Superior temporal gyrus (tissue), 1 donor: ENCODE data around the gene INSL3.
"Not testable (repeated sequence)": the region's sequence is repeated elsewhere in the genome, so short reads cannot be mapped to it uniquely, and the experiment has no call there.

Experiments
- DNase-seq: peaks from one replicate; pipeline ENCODE4 v3.0.0-alpha.2; 2016; ENCODE audit errors: extremely low spot score

The INSL3 gene

DNA sequence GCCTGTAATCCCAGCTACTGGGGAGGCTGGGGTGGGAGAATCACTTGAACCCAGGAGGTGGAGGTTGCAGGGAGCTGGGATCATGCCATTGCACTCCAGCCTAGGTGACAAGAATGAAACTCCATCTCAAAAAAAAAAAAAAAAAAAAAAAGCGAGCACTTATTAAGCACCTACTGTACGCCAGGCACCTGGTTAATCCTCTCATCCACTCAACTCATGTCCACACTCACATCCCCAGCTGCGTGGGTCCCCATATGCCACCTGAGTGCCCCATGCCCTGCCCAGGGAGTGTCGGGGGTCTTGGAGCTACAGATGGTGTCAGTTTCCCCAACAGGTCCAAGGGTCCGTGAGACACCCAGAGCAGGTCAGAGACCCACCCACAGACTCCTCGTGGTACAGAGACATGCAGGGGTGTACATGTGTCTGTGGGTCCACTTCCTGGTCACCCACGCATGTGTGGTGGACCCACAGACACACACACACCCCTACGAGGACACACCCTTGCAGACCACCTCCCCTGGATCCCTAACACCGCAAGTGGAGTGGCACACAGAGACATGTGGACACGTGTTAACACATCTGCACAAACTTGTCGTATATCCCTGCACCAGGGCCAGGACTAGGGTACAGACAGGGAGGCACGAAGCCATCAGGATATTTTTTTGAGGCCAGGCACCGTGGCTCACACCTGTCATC lies 3.5 kb downstream of the INSL3 start:
- DNase-seq = no peak

DNA sequence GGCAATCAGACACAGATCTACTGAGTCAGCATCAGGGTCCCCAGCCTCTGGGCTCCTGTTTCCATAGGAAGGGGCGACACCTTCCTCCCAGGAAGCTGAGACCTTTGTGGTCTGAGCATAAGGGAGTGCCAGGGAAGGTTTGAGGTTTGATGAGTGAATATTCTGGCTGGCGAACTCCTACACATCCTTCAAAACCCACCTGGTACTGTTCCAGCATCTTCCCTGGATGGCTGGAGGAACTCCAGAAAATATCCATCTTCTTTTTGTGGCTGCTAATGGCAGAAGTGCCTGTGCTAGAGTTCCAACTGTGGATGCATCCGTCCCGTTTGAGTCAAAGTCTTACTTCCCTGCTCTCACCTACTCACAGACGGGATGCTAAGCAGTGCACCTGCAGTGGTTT lies 9.2 kb downstream of the INSL3 start:
- no peak for DNase-seq

DNA sequence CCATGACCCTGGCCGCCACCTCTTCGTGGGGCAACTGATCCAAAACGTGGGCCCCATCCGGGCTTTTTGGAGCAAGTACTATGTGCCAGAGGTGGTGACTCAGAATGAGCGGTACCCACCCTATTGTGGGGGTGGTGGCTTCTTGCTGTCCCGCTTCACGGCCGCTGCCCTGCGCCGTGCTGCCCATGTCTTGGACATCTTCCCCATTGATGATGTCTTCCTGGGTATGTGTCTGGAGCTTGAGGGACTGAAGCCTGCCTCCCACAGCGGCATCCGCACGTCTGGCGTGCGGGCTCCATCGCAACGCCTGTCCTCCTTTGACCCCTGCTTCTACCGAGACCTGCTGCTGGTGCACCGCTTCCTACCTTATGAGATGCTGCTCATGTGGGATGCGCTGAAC lies 9.6 kb downstream of the INSL3 start:
- DNase-seq = no peak

DNA sequence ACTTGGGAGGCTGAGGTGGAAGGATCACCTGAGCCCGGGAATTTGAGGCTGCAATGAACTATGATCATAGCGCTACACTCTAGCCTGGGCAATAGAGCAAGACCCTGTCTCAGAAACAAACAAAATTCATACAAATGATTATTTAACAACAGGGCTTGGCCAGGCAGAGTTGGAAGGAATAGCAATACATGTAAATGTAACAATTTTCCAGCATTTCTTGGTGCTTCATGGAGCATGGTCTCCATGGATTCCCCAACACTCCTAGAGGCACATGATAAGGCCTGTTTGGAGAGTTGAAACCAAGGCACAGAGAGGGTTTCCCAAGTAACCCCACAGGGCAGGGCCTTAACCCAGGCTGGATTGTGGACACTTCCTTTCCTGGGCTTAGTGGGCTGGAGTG lies 10.2 kb downstream of the INSL3 start:
- no peak for DNase-seq

DNA sequence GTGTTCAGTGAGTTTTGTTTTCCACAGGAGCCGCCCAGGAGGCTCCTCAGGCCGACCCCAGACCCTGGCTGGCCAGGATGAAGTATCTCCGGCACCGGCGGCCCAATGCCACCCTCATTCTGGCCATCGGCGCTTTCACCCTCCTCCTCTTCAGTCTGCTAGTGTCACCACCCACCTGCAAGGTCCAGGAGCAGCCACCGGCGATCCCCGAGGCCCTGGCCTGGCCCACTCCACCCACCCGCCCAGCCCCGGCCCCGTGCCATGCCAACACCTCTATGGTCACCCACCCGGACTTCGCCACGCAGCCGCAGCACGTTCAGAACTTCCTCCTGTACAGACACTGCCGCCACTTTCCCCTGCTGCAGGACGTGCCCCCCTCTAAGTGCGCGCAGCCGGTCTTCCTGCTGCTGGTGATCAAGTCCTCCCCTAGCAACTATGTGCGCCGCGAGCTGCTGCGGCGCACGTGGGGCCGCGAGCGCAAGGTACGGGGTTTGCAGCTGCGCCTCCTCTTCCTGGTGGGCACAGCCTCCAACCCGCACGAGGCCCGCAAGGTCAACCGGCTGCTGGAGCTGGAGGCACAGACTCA lies 13.5 kb downstream of the INSL3 start:
- DNase-seq = no peak

DNA sequence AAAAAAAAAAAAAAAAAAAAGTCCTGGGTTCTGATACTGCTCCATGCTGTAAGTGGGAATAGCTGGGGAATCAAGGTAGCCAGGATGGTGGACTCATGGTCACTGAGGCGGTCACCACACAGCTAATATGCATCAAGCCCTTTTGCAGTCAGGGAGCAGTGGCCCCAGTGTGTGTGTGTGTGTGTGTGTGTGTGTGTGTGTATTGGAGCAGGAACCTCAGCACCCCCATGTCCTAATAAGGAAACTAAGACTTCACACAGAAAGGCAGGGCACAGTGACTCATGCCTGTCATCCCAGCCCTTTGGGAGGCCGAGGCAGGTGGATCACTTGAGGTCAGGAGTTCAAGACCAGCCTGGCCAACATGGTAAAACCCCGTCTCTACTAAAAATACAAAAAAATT lies 14.4 kb downstream of the INSL3 start:
- no peak for DNase-seq

DNA sequence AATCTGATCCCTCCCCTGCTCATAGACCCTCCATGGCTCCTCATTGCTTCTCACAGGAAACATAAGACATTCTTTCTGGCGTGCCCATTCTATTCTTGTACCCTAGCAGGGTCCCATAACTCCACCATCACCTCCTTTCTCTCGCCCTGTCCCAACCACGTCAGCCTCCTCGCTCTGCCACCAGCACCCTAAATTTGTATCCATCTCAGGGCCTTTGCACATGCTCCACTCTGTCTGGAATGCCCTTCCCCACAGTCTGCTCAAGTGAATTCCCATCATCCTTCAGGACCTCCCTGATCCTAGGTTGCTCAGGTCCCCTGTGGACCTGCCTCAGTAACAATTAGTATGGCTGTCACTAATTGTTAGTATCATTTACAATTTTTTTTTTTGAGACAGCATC lies 15.9 kb downstream of the INSL3 start:
- DNase-seq = no peak

DNA sequence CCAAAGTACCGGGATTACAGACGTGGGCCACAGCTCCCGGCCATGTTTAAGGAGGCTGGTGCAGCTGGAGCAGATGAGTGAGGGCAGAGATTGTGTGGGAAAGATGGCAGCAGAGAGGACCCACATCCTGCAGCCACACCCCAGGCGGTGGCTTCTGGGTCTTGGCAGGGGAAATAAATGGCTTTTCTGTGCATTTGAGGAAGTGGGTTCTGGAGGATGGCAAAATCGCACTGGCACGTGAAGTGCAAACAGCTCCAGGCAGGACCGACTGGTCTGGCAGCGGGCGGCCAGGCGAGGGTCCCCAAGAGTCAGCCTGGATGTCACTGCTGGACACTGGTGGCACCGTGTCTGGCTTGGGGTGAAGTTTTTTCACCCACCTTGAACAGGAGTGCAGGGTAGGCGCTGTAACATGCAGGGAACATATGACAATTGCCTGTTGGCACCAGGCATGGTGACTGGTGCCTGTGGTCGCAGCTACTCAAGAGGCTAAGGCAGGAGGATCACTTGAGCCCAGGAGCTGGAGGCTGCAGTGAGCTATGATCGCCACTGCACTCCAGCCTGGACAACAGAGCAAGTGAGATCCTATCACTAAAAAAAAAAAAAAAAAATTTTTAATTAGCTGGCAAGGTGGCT lies 17.9 kb downstream of the INSL3 start:
- no peak for DNase-seq

DNA sequence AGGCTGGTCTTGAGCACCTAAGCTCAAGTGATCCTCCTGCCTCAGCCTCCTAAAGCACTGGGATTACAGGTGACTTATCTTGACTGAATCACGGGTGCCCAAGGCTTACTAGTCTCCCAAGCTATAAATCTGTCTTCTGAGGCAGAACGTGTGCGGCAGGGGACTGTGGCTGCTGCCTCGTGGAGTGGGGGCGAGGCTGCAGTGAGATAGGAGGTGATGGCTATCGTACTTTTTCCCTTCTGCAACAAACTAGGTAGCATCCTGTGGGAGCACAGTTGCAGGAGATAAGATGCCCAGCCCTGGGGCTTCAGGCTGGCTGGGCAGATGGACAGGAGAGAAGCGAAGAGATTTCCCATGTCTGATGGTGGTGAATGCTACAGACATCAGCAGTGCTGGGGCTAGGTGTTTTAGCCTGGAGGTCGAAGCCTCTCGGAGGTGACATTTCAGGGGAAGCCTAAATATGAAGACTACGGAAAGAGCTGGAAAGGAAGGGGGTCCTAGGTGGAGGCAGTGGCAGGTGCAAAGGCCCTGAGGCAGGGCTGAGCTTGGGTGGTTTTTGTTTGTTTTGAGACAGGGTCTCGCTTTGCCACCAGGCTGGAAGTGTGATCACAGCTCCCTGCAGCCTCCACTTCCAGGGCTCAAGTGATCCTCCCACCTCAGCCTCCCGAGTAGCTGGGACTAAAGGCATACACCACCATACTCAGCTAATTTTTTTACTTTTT lies 19.0 kb downstream of the INSL3 start:
- no peak for DNase-seq

DNA sequence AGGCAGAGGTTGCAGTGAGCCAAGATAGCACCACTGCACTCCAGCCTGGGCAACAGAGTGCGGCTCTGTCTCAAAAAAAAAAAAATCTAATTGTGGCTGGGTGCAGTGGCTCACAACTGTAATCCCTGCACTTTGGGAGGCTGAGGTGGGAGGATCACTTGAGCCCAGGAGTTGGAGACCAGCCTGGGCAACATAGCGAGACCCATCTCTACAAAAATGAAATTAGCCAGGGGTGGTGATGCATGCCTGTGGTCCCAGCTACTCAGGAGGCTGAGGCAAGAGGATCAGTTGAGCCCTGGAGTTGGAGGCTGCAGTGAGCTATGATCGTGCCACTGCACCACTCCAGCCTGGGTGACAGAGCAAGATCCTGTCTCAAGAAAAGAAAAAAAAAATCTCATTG lies 22.7 kb downstream of the INSL3 start:
- not testable (repeated sequence) for DNase-seq

DNA sequence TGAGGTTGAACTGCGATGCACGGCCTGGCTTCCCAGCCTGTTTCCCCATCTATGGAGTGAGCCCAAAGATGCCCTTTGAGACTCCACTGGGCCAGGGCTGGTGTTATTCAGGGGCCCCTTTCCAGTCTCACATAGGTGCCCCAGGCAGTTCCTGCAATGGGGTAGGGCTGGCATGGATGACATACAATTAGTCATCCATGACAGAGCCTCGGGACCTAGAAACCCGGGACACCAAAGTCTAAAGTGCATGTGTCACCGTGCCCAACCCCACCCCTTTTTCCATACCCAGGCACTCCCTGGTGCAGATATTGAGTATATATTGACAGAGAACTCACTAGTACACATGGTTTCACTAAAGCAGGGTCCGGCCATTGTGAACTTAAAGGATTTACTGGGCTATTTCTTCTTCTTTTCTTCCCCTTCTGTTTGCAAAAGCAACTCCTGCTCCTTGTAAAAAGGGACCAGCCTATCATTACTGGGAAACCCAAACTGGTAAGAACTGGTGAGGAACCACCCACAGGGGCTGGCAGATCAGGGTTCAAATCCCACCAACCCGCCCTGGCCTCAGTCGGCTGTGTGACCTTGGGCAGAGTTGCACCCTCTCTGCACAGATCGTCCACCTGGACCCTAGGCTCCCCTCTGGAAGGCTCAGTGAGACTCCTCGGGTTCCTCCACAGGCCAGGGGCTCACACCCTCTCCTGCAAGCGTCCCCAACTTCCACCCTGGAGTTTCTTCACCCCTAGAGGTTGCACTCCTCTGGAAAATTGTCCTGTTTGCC lies 23.7 kb downstream of the INSL3 start:
- DNase-seq = no peak

DNA sequence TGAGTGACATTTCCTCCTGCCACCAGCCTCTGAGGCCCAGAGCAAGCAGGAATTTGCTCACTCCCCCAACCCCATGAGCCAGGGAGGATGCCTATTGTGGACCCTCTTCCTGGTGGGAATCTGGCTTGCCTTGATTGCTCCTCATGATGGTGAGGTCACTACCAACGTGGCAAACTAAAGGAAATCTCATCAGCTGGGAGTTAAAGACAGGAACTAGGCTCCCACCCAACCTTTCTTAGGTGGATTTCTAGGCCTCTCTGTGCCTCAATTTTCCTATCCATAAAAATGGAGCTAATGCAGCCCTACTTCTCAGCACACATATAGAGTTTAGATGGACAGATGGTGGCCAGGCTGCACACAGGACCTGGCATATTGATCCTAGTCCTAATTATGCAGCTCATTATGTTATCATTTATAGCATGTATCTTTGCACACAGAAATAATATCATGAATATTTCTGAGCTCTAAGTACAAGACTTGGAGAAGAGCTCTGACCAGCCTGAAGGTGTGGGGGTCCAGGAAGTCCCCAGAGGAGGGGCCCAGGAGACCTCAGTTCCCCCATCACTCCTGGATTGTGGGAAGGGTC lies 24.4 kb downstream of the INSL3 start:
- no peak for DNase-seq

DNA sequence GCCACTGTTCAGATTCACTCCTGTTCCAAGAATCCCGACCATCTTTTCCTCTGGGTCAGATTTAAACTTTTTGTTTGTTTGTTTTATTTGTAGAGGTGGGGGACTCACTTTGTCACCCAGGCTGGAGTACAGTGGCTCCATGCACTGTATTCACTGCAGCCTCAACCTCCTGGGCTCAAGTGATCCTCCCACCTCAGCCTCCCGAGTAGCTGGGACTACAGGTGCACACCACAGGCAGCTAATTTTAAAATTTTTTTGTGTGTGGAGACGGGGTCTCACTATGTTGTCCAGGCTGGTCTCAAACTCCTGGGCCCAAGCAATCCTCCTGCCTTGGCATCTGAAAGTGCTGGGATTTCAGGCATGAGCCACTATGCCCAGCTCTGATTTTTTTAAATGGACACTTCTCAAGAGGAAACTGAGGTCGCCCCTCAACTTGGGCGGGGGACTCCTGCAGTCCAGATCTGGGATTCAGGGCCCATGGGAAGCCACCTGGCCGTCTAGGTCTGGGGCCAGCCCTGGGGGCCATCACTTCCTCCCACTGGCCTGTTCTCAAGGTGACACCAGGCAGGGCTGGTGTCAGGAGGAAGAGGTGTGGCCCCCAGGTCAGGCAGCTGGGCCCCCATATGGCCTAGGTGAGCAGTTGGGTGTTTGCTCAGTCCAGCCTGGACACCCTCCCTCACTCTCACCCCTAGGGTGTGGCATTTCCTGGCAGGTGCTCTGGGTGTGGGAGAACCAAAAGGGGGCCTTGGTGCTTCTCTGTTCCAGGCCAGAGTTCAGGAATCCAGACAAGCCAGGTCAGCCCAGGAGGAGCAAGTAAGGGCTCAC lies 25.1 kb downstream of the INSL3 start:
- no peak for DNase-seq

DNA sequence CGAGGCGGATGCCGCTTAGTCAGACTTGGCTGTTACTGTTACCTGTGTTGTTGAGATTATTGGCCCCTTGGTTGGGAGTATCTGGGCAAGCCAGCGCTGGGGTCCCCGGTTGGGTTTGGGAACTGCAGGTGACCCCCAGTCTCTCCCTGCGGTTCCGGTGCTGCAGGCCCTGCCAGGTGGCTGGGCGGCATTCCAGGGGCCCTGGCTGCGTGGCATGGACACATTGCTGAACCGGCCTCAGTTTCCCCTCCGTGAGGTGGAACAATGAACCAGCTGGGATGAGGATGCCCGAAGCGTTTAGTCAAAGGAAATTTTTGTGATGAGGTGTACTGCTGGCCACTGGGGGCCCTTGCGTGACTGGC lies 25.8 kb downstream of the INSL3 start:
- DNase-seq = no peak

DNA sequence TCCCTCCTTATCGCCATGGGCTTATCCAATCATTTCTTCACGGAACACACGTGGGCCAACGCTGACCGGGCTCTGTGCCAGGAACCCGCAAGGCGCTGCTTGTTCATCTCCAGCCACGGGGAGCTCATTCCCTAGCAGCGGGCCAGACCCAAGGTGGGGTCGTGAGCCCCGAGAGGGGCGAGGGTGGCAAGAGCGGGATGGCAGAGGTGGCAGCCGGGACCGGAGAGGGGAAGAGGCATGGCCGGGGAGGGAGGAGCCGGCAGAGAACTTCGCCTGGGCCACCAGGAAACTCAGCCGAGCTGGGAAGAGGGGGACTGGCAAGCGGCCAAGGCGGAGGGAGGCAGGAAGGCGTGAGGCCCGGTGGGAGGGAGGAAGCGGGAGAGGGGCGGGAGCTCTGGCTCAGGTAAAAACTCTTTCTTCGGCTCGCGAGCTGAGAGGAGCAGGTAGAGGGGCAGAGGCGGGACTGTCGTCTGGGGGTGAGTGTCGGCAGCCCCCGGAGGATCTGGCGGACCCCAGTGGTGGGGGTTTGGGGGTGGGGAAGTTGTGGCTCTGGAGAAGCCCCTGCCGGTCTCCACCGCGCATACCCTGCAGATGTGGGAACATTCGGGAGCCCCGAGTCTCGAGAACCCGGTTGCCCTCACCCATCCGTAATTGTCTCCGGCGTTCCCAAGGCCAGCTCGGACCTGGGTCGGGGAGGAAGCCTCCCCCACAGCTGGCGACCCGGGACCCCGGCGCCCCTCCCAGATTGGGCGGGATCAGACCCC lies 26.4 kb downstream of the INSL3 start, which contains the start of gene B3GNT3:
Gene B3GNT3, plus strand, starts transcription at position 408 of the 764 bp plus-strand sequence. CDS start 12,670 bp downstream, outside the sequence.
- no peak for DNase-seq

DNA sequence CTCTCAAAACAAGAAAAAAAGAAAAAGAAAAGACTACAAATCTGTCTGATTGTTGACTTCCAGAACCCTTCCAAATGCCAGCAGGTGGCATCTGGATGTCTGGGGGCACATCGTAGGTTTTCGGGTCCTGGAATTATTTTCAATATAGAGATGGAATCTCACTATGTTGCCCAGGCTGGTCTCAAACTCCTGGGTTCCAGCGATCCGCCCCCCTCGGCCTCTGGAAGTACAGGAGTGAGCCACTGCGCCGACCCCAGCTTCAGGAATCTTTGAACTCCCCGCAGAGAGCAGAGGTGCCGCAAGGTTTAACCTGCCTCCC lies 26.9 kb downstream of the INSL3 start:
- no peak for DNase-seq

DNA sequence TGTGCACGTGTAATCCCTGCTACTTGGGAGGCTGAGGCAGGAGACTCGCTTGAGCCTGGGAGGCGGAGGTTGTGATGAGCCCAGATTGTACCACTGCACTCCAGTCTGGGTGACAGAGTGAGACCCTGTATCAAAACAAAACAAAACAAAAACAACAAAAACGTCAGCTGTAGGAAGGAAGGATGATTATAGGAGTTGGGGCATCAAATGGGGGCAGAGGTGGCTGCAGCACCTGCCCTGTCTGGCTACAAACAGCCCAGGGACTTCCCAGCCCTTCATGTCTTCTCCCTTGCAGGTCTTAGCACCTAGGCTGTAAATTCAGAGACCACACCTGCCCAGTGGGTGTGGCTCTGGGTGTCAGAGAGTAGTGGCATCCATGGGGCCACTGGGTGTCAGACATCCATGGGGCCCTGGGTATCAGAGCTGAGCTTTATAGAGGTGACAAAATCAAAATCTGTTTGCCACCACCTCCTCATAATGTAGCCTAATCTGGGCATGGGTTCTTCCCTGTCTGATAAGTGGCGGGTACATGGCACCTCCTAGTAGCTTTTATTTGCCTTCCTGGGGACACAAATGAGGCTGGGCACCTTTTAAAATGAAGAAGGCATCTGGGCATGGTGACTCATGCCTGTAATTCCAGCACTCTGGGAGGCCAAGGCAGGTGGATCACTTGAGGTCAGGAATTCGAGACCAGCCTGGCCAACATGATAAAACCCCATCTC lies 31.1 kb downstream of the INSL3 start:
- DNase-seq = no peak

DNA sequence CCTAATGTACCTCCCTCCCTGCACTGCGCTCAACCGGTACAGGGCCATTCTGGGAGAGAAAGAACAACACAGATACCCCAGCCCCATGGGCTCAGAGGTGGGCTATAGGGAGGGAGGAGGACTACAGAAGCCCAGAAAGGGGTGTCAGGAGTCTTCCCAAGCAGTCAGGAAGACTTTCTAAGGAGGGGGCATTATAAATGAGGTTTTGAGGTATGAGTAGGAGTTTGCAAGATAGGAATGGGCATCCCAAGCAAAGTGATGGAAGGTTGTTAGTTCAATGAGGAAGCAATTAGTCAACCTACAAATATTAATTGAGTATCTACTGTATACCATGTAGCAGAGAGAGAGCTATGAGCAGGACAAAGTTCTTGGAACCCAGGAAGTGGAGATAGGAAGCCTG lies 32.7 kb downstream of the INSL3 start:
- no peak for DNase-seq

DNA sequence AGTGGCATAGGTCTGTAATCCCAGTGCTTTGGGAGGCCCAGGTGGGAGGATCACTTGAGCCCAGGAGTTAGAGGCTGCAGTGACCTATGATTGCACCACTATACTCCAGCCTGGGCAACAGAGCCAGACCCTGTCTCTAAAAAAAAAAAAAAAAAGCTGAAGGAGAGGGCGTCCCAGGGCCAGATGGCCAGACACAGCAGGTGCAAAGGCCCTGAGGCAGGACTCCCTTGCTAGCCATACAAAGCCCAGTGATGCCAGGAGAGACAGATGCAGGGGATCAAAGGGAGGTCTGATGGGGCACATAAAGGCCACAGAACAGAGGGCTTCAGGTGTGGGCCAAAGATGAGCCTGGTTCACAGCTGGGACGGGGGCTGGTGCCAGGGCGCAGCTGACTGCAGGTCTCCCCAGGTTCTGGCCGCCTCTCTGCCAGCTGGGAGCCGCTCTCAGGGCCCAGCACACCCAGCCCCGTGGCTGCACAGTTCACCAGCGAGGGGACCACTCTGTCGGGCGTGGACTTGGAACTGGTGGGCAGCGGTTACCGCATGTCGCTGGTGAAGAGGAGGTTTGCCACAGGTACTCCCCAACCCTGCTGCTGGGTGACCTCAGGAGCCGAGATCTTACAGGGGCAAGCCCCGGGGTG lies 33.9 kb downstream of the INSL3 start:
- no peak for DNase-seq
